Stimulated activated CD4-positive, alpha-beta T cell treated with anti-CD3 and anti-CD28 coated beads, Interleukin-2, amount 100 ng/mL, for 24 hours (primary cell): ENCODE data around the gene ACVRL1.

Experiments used
- DNase-seq, 2 donors: peaks; one replicate each; pipeline ENCODE4 v3.0.0-alpha.2; 2020

ACVRL1 gene

DNA sequence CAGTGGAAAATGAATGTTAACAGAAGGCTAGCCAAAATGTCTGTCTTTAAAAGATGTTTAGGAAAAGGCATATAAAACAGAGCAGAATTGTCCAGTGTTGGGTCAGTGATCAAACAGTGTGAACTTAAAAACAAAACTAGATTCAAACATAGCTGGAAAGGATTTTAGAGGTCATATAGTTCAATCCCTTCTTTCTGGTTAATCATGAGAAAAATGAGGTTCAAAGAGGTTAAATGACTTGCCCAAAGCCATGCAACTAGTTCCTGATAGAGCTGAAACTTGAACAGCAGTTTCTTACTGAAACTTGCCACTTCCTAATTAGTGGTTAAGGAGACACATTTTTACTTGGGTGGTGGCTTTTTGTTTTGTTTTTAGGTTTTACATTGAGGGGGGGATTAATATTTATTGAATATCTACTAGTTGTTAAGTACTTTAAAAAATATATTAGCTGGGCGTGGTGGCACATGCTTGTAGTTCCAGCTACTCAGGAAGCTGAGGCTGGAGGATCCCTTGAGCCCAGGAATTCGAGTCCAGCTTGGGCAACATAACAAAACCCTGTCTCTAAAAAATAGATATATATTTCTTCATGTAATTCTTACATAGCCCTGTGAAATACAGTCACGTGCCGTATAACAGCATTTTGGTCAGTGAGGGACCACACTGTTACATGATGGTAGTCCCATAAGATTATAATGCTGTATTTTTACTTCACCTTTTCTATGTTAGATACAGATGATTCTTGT is 64.5 kb downstream of the ACVRL1 start:
- no peak for DNase-seq

DNA sequence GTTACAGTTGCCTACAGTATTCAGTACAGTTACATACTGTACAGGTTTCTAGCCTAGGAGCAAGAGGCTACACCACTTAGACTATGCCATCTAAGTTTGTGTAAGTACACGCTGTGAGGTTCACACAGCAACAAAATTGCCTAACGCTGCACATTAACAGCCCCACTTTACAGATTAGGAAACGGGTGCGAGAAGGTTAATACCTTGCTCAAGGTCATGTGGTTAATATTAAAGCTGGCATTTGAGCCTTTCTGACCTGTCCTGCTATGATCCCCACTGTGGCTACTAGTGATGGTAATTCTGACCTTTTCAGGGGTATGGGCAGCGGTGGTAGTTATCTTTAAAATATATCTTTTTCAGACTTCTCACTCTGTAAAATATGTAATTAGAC is 65.1 kb downstream of the ACVRL1 start:
- DNase-seq, result no peak

DNA sequence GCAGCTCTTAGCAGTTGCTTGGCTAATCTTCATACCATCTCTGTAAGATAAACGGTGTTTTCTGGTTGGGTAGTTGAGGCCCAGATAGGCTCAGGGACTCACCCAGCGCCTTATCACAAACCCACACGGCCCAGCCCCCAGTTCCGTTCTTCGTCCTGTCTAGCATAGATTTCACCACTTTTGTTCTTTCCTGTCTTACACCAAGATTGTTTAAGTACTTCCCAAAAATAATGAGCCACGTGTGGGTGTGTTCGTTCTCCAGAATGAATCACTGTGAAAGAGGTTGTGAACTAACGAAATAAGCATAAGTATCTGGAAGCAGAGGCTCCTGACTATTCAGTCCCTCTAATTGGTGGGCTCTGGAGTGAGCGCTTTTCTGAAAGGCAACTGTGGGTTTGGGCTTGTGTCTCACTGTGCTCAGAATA is 65.6 kb downstream of the ACVRL1 start:
- peak; percentile 49 to 71 for DNase-seq
